A673 (cell line): ENCODE data around the gene TFCP2L1.

ENCODE experiments used
- CTCF ChIP-seq: fragments of 300-800, 200-600 bp; sonication (generic); conservative IDR thresholded peaks from 2 replicates; pipeline ENCODE4 v1.5.1; 2017; ENCODE audit warnings: low read depth, mild to moderate bottlenecking, antibody characterized with exemption, low read length, moderate library complexity, mixed read lengths
- EZH2 ChIP-seq: fragments of 200-600 bp; sonication (generic); IDR thresholded peaks from 2 replicates; pipeline ENCODE4 v1.6.1; 2017; ENCODE audit warnings: borderline replicate concordance, low read depth, mild to moderate bottlenecking, mixed read lengths, antibody characterized with exemption, low read length; ENCODE audit not compliant: poor library complexity, severe bottlenecking

DNA sequence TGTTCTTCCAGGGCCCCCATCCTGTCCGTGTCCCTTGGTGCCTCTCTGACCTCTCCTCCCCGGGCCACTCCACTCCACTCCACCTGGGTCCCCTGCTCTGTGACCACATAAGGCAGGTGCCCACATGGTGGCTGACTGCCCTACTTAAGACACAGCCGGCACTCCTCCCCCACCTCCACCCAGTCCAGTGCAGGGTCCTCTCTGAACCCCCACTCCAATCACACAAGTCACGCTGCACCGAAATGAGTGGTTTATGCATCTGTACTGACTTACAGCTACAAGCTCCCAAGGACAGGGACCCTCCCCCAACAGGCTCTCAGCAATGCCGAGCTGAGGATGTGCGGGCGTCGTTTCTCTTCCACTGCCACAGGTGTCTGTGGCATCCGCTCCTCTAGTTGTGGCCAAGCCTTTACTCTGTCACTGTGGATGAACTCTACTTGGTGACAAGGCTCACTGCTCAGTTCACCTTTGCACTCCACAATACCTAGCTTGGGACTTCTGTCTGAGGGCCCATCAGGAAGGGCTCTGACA, 48.3 kb downstream of the TFCP2L1 start:
- TF ChIP-seq CTCF (no peak), EZH2 (no peak)
